HG03457 (cell line): ENCODE data around the gene CCK.

Experiments
- ATAC-seq: cut with Tn5 transposase; IDR thresholded peaks from one replicate; pipeline ENCODE4 v1.9.1; 2021; ENCODE audit warnings: moderate number of reproducible peaks; ENCODE audit not compliant: unreplicated experiment

The CCK gene

GRCh38 chr3:42226470-42227425 is 39.2 kb downstream of the CCK start:
- no peak for ATAC-seq

GRCh38 chr3:42225486-42226363 is 40.3 kb downstream of the CCK start:
- ATAC-seq = no peak

- ATAC-seq = no peak
Measured at GRCh38 chr3:42224658-42225421, 41.1 kb downstream of the CCK start.

- ATAC-seq = no peak
Measured at GRCh38 chr3:42224178-42224577, 41.8 kb downstream of the CCK start.

- no peak for ATAC-seq
Measured at GRCh38 chr3:42222942-42223693, 42.9 kb downstream of the CCK start.

- no peak for ATAC-seq
Measured at GRCh38 chr3:42220436-42221121, 45.4 kb downstream of the CCK start.

GRCh38 chr3:42216931-42217333 is 49.1 kb downstream of the CCK start:
- ATAC-seq = no peak

- no peak for ATAC-seq
Measured at GRCh38 chr3:42216302-42216701, 49.7 kb downstream of the CCK start.

- ATAC-seq = no peak
Measured at GRCh38 chr3:42214565-42215283, 51.3 kb downstream of the CCK start.

GRCh38 chr3:42214064-42214463 is 51.9 kb downstream of the CCK start:
- no peak for ATAC-seq

GRCh38 chr3:42213417-42213816 is 52.6 kb downstream of the CCK start:
- ATAC-seq = no peak

- no peak for ATAC-seq
Measured at GRCh38 chr3:42210726-42211125, 55.3 kb downstream of the CCK start.

GRCh38 chr3:42209917-42210316 is 56.1 kb downstream of the CCK start:
- ATAC-seq = no peak
